ENCODE data around the gene CDH13. TPM values are rescaled to one million over a fixed set of nuclear protein-coding genes. Genes with fewer than 3 reads are reported as not detected.

Gene CDH13
- total and polyA plus RNA-seq, 9 donors = 1.9 to 34.2 (median 4.8) TPM

- Histone ChIP-seq H3K27me3 (no peaks in the 10 kb centered on the region), H3K27ac (no peak overlapping the region), H3K4me1 (ENCODE audit: insufficient read depth) (no peaks in the 10 kb centered on the region), H3K36me3 (no peaks in the 10 kb centered on the region), H3K4me3 (no peak overlapping the region), H3K9me3 (no peaks in the 10 kb centered on the region)
- WGBS, 3 donors = 21 to 35% (median 23%) methylated on average over 6 of the region's 6 CpGs
- intact Hi-C loops (cut with DNase I) = no loop called here
- TF ChIP-seq POLR2A (IDR thresholded peaks at IDR 0.05) = no peak
- no peak for TF ChIP-seq CTCF (IDR thresholded peaks at IDR 0.05)
- TF ChIP-seq EP300 (IDR thresholded peaks at IDR 0.05) = no peak
- DNase-seq = no peak
These were observed 487.0 kb downstream of the CDH13 start for GRCh38 chr16:83113811-83114210.

DNA sequence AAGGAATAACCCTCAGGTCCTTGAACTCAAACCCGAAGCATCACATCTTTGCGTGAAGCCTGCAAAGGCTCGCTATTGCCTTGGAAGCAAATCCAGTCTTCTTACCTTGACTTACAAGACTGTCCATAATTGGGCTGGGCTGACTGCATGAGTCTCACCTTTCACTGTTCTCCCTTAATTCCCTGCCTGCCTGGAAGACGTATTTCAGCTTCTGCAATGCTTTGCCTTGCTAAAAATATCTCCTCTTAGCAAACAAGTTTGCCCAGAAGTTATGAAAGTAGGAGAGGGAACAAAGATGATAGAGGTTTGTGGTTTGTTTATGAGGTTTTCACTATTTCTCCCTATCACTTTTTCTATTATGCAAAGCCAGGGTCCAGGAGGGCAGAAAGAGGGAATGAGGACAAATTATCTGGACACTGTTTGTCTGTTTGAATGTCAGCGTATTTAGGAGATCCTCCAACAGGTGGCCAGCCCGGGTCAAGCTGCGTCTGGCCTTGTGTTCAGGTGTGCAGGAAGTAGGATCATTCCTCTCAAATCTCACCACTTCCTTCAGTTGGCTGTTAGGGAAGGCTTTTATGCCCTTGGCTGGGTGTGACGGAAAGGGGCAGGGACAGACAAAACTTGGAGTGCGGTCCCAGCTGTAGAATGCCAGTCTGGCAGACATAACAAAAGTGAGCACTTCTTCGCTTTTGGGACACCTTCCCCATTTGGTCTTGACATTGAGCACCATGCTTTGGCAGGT, 488.9 kb downstream of the CDH13 start:
- DNase-seq = no peak
- Histone ChIP-seq H3K4me1 (ENCODE audit: insufficient read depth) (no peaks in the 10 kb centered on the region), H3K4me3 (no peak overlapping the region), H3K9me3 (no peaks in the 10 kb centered on the region), H3K27ac (no peak overlapping the region), H3K36me3 (no peaks in the 10 kb centered on the region), H3K27me3 (no peaks in the 10 kb centered on the region)
- intact Hi-C loops (cut with DNase I) = no loop called here
- 70 to 75% (median 71%) methylated on average over 10 of the region's 10 CpGs for WGBS, 3 donors
- no peak for TF ChIP-seq POLR2A (IDR thresholded peaks at IDR 0.05)
- TF ChIP-seq EP300 (IDR thresholded peaks at IDR 0.05) = no peak
- TF ChIP-seq CTCF (IDR thresholded peaks at IDR 0.05) = no peak

DNA sequence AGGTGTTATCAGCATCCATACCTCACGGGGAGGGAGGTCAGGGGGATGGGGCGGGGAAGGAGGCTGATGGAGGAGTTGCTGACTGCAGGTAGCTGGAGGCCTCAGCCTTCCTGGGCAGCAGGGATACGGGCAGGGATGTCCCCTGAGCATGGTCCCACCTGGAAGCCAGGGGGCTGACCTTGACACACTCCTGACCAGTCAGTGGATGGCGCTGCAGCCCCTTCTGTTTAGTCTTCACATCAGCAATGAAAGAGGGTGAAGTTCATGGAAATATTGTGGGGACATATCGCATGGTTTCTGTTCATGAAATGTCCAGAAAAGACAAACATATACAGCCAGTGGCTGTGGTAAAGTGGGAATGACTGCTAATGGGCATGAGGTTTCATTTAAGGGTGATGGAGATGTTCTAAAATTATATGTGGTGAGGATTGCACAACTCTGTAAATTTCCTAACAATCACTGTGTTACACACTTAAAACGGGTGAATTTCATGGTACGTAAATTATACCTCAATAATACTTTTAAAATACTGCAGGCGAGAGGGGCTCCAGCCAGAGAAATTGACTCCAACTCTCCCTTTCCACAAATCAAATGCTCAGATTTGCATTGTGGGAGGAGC, 489.6 kb downstream of the CDH13 start:
- Histone ChIP-seq H3K4me3 (no peak overlapping the region), H3K36me3 (no peaks in the 10 kb centered on the region), H3K9me3 (no peaks in the 10 kb centered on the region), H3K4me1 (ENCODE audit: insufficient read depth) (no peaks in the 10 kb centered on the region), H3K27me3 (no peaks in the 10 kb centered on the region), H3K27ac (no peak overlapping the region)
- intact Hi-C loops (cut with DNase I) = no loop called here
- no peak for DNase-seq
- TF ChIP-seq CTCF (IDR thresholded peaks at IDR 0.05) = no peak
- no peak for TF ChIP-seq POLR2A (IDR thresholded peaks at IDR 0.05)
- TF ChIP-seq EP300 (IDR thresholded peaks at IDR 0.05) = no peak
- 67 to 71% (median 70%) methylated on average over 8 of the region's 8 CpGs for WGBS, 3 donors

- no peak overlapping the region for H3K27ac ChIP-seq
- TF ChIP-seq POLR2A (IDR thresholded peaks at IDR 0.05) = no peak
- TF ChIP-seq EP300 (IDR thresholded peaks at IDR 0.05) = no peak
- no peak for TF ChIP-seq CTCF (IDR thresholded peaks at IDR 0.05)
- no peaks in the 10 kb centered on the region for H3K4me1 ChIP-seq (ENCODE audit: insufficient read depth)
- no peaks in the 10 kb centered on the region for H3K9me3 ChIP-seq
- no peak overlapping the region for H3K4me3 ChIP-seq
- intact Hi-C loops (cut with DNase I) = no loop called here
- 88 to 92% (median 89%) methylated on average over 8 of the region's 8 CpGs for WGBS, 3 donors
- no peaks in the 10 kb centered on the region for H3K27me3 ChIP-seq
- DNase-seq = no peak
- H3K36me3 ChIP-seq = no peaks in the 10 kb centered on the region
These were observed 491.0 kb downstream of the CDH13 start for GRCh38 chr16:83117810-83118209.
